GM21717 (cell line): ENCODE measurements around the gene PHF10.
"Not testable (repeated sequence)": the region's sequence is repeated elsewhere in the genome, so short reads cannot be mapped to it uniquely, and the experiment has no call there.

ENCODE experiments used
- ATAC-seq: cut with Tn5 transposase; IDR thresholded peaks from one replicate; pipeline ENCODE4 v1.9.1; 2021; ENCODE audit warnings: mild to moderate bottlenecking, moderate library complexity; ENCODE audit not compliant: unreplicated experiment

PHF10 gene

GRCh38 chr6:169723200-169723909 is 945 bp downstream of the PHF10 start:
- ATAC-seq = peak; percentile 43

- ATAC-seq = peak; percentile 39
Observed at GRCh38 chr6:169722362-169723199, 1.7 kb downstream of the PHF10 start.

GRCh38 chr6:169720207-169720855 is 4.0 kb downstream of the PHF10 start:
- no peak for ATAC-seq

- no peak for ATAC-seq
Observed at GRCh38 chr6:169719117-169719516, 5.2 kb downstream of the PHF10 start.

- ATAC-seq = no peak
Observed at GRCh38 chr6:169714595-169714994, 9.7 kb downstream of the PHF10 start.

GRCh38 chr6:169714178-169714577 is 10.1 kb downstream of the PHF10 start:
- ATAC-seq = no peak

- ATAC-seq = no peak
Observed at GRCh38 chr6:169710009-169710408, 14.3 kb downstream of the PHF10 start.

- ATAC-seq = peak; percentile 52
Observed at GRCh38 chr6:169709293-169709692, 15.0 kb downstream of the PHF10 start.

- ATAC-seq = no peak
Observed at GRCh38 chr6:169707772-169708171, 16.5 kb downstream of the PHF10 start.

GRCh38 chr6:169702840-169703246 is 21.5 kb downstream of the PHF10 start:
- peak; percentile 13 for ATAC-seq

GRCh38 chr6:169701954-169702839 is 22.1 kb downstream of the PHF10 start, which contains the start of the genes C6orf120 and WDR27:
C6orf120 (plus strand) TSS chr6:169702126; CDS start chr6:169702460, 334 bp downstream.
WDR27 (minus strand) TSS chr6:169702029; CDS start chr6:169689005, 13,024 bp downstream.
- peak; percentile 95 for ATAC-seq

GRCh38 chr6:169701311-169701953 is 22.9 kb downstream of the PHF10 start:
- ATAC-seq = no peak

GRCh38 chr6:169700296-169700695 is 24.0 kb downstream of the PHF10 start:
- no peak for ATAC-seq

GRCh38 chr6:169697115-169697514 is 27.2 kb downstream of the PHF10 start:
- ATAC-seq = not testable (repeated sequence)

- ATAC-seq = no peak
Observed at GRCh38 chr6:169695131-169695530, 29.2 kb downstream of the PHF10 start.

- no peak for ATAC-seq
Observed at GRCh38 chr6:169692516-169692915, 31.8 kb downstream of the PHF10 start.

GRCh38 chr6:169691260-169691659 is 33.0 kb downstream of the PHF10 start:
- no peak for ATAC-seq

- ATAC-seq = no peak
Observed at GRCh38 chr6:169689287-169689686, 35.0 kb downstream of the PHF10 start.

- no peak for ATAC-seq
Observed at GRCh38 chr6:169685860-169686259, 38.4 kb downstream of the PHF10 start.

- no peak for ATAC-seq
Observed at GRCh38 chr6:169684056-169684455, 40.2 kb downstream of the PHF10 start.
